ENCODE data around the gene ZC3H12A.

ZC3H12A gene

DNA sequence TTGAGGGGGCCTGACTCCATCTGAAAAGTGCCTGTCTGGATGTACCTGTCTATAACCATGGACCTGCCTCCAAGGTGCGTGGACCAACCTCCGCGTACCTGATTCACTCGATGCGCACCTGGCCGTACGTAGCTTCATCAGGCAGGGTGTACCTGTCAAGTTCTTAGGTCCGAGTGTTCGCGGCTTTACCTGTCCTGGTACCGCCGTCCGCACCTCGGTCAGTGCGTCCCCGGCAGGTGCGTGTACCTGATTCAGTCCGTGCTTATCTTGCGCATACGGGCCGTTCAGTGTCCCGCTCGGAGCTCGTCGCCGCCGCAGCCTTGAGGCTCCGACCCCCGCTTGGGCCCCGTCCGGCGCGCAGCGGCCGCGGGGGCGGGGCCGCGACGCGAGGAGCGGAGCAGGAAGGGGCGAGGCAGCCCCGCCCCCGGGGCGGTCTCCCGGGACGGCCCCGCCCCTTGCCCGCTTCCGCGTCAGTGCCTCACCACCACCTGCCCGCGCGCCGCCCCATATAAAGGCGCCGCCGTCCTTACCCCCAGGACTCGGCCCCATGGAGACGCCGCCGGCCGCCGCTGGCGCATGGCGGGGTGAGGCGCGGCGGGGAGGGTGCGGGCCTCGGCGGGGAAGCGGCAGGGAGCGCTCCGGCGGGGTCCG is at the start of gene ZC3H12A:
TSS of gene ZC3H12A (plus strand) at position 535 of the 651 bp plus-strand sequence. CDS start 917 bp downstream, outside the sequence.
- peak; percentile 98 for DNase-seq (ENCODE audit: low spot score)

DNA sequence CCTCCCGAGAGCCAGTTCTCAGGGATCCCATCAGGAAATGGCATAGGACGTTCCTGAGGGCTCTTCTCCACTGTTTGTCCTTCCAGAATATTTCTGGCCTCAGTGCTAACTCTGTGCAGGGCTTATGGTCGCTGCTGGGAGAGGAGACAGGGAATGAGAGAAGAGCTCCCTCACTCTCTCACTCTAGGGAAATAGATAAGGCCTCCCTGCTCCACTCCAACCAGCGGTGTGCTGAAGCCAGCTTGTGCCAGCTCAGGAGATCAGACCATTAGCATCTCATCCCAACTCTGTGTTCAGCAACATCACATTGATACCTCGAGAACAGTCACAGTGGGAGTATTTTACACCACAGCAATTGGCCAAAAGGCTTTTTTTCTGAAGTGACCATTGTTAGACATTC is 49.2 kb upstream of the ZC3H12A start:
- DNase-seq (ENCODE audit: low spot score): no peak

DNA sequence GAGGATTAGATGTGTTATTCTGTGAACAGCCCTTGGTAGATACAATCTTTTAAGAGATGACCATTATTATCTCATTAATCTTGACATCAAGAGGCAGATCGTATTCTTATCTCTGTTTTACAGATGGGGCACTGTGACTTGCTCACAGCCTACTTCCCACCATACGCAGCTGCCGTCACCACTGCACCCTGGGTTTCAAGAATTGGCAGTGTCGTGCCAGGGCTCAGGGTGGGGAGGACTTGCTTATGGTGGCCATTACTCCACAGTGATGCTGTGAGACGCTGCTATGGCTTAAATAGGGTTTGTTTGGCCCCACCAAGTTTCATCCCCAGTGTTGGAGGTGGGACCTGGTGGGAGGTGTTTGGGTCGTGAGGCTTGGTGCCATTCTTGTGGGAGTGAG is 45.4 kb upstream of the ZC3H12A start:
- DNase-seq (ENCODE audit: low spot score): no peak

DNA sequence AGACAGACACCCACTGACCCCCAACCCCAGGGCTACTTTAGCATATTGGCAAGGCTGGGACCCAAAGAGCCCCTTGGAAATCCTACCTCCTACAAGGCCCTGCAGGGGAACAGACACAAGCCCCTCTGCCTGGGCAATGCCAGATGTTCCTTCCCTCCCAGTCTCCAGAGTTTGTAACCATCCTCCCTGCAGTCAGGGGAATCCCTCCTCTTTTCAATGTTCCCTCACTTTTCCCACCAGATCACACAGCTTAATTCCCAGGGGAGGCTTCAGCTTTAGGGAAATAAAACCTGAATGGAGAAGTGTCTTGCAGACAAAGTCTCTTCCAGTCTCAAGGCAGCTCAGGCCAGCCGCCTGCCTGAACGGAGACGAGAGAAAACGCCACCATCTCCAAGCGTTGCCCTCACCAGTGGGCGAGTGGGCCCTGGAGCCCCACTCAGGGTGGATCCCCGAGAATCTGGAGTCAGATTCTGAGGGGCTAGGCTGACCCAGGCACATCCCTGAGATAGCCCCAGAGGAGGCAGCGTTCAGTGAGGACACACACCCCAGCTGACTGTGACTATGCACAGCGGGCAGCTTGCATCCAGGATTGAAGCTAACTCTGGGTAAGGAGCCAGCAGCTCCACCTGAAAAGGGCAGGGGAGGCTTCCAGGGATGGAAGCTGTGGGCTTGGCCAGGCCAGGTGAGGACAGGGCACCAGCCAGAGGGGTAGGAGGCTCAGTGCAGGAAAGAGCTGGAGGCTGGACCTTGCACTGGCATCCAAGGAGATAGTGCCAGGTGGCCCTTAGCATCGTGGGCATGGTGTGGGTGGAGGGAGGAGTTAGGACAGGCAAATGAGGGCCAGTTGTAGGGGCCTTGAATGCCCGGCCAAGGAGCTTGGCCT is 44.0 kb upstream of the ZC3H12A start:
- DNase-seq (ENCODE audit: low spot score): no peak

DNA sequence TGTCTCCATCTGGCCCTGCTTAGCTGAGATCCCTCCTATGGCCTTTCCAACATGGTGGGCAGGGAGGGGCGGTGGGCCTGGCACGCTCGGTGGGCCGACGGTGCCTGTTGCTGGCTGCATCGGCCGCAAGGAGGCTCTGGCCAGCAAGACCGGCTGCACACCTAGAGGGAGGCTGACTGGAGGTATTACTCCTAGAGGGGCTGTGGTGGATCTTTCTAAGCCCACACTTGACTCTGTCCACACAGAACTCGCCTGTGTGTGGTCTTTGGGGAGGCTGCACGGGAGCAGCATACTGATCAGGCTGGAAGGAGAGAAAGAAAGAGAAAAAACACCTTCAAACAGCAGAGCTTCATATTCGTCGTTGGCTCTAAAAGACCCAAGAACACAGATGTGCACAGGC is 41.7 kb upstream of the ZC3H12A start:
- no peak for DNase-seq (ENCODE audit: low spot score)

DNA sequence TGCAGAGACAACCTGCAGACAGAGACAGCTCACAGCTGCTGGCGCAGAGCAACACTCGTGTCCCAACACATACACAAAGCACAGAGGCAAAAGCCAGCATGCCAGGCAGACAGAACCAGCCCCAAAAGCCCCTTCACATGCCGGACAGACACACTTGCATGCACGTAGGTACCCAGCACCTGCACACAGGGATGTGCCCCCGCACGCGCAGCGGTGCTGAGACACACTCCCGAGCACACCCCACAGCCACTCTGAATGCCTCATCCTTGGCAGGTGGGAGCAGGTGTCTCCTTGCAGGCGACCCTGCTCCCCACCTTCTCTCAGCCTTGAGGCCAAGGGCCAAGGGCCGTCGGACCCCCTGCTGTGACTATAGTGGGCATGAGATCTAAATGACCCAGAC is 41.2 kb upstream of the ZC3H12A start:
- no peak for DNase-seq (ENCODE audit: low spot score)

DNA sequence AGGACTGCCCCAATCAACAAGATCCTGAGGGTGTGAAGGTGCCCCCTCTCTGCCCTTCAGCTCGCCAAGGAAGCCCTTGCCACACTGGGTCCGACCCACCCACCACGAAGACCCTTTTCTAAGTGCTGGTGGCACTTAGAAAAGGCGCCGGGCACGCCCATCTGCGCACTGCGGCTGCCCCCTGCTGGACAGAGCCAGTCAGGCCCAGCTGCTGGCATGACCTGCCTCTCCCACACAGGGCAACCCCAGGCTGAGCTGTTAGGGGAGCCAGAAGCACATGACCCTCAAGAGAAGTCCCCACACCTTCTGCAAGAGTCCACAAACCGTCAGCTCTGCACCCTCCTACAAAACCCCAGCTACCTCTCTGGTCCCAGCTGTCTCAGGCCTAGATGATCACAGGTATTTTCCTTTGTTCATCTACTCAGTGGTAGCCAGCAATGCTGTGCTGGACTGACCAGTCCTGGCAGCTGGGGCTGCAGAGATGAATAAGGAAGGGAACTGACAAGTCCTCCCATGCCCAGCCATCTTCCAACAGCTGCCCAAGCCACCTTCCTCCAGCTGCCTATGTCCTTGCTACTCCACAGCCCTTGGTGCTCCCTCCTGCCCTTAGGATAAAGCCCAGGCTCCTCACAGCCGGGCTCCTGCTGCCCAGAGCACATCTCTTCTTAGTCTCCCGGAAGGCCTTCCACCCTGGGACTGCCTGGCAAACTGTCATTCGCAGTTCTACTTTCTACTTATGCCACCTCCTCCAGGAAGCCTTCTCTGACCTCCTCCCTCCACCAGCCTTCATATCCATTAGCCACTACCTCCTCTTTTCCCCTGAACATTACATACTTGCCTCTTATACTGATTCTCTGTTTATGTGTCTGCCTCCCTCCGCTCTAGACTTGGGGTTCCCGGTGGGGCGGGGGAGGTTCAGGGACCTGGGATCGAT is 39.8 kb upstream of the ZC3H12A start:
- peak; percentile 89 for DNase-seq (ENCODE audit: low spot score)

DNA sequence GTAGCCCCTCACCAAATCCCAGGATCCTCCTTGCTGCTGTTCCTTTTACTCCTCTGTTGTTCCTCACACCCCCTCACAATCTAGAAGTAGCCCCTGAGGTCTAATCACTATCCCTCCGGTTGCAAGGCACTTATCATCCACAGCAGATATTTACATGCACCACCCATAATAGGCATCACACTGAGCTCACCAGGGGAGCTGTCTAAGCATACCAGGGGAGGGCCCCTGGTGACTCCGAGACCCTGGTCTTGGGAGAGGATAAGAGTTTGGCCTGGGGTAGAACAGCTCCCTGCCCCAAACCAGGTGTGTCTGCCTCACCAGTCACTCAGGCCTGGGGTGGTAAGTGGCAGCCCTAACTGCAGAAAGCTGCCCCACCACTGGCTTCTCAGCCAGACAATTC is 37.3 kb upstream of the ZC3H12A start:
- DNase-seq (ENCODE audit: low spot score): no peak

DNA sequence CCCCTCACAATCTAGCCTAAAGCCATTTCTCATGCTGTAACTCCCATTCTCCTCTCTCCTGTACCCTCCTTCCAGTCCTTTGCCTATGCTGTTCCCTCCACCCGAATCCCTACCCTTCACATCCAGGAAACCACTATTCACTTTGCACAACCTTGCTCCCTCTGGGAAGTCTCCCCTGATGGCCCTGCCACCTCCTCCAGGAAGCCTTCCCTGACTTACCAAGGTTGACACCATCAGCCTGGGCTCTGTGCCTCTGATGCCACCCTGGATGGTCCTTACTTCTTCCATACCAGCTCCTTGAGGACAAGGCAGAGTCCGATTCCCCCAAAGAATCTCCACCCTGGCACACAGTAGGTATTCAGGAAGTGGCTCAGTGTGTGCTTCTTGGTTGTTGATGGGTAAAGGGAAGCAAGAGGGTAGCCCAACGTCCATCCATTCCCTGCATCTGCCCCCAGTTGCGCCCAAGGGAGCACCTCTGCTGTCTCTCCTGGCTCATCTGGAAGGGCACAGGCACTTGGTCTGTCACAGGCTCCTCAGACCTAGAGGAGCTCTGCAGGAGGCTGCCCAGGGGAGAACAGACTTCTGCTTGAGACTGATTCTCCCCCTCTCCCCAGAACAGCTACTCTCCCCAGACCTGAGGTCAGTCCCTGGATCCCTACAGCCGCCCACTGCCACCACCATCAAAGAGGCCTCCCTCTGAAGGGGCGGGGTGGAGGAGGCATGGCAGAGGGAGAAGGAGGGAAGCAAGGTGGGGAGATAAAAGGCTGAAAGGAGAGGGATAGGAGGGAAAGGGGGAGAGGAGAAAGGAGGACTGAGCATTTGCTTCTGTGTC is 36.1 kb upstream of the ZC3H12A start:
- no peak for DNase-seq (ENCODE audit: low spot score)

DNA sequence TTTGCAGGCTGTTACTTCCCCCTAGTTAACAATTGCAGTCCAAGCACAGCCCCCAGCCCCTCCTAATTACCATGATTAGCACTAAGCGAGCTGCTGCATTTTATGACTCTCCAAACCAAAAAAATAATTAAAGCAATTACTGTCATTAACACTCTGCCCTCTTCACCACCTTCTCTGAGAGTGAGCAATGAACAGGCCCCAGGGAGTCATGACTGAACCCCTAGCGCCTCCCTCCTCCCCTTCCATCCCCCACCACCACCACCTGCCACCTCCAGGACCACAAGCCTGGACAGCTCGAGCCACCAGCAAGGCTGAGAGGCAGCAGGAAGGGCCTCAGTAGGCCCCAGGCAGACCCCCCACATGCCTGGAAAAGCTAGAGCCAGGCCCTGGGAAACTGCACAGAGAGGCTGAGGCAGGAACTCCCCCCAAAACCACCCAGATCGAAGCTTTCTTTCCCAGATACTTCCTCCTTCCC is 35.5 kb upstream of the ZC3H12A start:
- DNase-seq (ENCODE audit: low spot score): no peak

DNA sequence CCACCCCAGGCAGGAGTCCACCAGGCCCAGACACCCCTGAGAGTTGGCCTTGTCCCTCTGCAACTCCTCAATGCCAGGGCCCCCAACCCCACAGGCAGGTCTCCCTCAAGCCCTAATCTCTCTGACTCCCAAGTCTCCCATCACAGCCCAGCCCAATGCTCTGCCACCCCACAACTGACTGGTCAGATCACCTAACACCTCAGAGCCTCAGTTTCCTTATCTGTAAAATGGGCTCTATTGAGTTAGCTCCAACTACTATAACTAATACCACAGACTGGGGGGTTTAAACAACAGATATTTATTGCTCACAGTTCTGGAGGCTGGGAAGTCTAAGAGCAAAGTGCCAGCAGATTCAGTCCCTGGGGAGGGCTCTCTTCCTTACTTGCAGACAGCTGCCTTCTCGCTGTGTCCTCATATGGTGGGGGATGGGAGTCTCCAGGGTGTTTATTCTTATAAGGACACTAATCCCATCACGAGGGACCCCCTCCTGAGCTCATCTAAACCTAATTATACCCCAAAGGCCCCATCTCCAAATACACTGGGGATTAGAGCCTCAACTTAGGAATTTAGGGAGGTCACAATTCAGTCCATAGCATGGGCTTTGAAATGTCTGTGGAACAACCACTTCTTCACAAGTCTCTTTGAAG is 34.9 kb upstream of the ZC3H12A start:
- DNase-seq (ENCODE audit: low spot score): no peak

DNA sequence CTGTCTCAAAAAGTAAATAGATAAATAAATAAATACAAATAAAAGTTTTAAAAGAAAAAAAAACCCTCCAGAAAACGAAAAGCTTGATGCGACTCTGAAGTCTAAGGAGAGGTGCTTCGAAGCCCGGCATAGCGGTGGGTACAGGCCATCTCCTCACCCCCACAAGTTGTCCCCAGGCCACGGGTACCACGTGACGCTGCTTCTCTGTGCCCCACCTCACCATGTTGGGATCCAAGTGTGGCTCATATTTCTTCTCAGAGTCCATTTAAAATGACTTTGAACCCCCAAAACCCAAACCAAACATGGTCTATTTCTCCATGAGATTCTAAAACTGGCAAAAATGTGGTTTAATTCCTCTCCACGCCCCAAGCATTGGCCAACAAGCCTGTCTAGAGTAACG is 32.9 kb upstream of the ZC3H12A start:
- no peak for DNase-seq (ENCODE audit: low spot score)

DNA sequence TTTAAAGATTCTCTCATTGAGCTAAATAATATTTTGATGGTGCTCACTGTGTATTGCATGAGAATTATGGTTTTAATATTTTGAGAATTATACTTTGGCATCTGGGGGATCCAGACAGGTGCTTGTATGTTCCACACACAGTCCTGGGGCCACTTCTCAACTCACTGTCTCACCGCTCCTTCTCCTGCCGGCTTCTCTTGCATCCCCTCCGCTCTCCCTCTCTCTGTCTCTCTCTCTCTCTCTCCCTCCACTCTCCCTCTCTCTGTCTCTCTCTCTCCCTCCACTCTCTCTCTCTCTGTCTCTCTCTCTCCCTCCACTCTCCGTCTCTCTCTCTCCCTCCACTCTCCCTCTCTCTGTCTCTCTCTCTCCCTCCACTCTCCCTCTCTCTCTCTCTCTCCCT is 32.2 kb upstream of the ZC3H12A start:
- no peak for DNase-seq (ENCODE audit: low spot score)

DNA sequence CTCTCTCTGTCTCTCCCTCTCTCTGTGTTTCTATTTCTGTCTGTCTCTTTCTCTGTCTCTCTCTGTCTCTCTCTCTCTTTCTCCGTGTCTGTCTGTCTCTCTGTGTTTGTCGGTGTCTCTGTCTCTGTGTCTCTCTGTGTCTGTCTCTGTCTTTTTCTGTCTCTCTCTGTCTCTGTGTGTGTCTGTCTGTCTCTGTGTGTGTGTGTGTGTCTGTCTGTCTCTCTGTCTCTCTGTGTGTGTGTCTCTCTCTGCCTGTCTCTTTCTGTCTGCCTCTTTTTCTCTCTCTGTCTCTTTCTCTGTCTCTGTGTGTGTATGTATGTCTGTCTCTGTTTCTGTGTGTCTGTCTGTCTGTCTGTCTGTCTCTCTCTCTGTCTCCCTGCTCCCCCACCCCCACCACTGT is 31.7 kb upstream of the ZC3H12A start:
- no peak for DNase-seq (ENCODE audit: low spot score)

DNA sequence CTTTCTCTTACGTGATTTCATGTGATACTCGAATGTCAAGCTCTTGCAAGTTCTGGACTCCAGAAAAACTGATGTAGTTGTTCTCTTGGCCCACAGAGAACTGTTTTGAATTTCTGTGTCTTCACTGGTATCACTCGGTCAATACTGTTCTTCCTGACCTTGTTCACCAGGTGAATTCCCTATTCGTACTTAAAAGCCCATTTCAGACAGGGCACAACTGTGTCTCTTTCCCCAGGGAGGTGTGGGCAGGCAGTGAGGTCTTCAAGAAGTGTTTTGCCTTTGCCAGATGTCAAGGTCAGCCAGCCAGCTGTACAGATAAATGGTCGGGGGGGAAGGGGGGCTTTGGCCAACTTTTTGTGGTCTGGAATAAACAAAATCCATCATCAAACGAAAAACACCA is 27.5 kb upstream of the ZC3H12A start:
- no peak for DNase-seq (ENCODE audit: low spot score)

DNA sequence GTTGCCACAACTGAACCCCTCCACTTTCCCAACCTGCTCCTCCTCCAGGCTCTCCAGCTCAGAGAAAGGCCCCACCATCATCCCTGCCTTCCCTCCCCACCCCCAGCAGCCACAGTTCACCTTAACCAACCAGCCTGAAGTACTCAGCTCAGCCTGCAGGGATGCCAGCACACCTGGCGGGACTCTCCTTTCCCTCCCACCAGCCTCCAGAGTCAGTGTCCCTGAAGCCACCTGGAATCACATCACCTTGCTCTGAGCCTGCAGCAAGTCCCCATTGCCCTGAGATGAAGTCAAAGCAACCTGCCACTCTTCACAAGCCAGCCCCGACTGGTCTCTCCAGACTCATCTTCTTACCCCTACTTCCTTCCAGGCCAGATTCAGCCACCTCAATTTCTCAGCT is 26.2 kb upstream of the ZC3H12A start:
- no peak for DNase-seq (ENCODE audit: low spot score)

DNA sequence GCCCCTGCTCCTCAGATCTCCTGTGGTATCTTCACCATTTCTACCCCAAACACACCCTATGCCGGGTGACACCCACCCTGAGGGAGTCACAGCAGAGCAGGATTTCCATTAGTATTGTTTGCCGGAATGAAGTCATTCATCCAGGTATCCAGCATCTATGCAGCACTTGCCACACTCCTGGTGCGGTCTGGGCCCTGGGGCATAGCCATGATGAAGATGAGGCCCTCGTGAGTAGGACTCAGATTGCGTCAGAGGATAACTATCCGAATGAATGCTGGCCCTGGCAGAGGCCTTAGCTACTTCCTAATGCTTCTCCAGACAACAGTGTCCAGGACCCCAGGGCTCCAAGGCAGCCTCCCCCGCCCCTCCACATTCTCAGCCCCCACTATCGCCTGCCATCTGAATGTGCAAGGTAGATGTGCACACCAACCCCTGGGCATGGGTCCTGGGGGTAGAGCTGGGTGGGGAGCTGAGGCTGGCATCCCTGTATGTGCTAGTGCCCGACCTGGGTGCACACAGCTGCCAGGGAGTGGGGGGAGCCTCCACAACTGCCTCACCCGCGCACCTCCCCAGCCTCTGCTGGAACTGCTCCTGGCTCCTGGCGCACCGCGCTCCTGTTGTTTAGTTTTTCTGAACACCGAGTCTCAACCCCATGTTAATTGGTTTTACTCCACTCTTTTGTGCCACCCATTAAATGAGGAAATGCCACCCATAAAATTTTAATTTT is 25.5 kb upstream of the ZC3H12A start:
- no peak for DNase-seq (ENCODE audit: low spot score)

DNA sequence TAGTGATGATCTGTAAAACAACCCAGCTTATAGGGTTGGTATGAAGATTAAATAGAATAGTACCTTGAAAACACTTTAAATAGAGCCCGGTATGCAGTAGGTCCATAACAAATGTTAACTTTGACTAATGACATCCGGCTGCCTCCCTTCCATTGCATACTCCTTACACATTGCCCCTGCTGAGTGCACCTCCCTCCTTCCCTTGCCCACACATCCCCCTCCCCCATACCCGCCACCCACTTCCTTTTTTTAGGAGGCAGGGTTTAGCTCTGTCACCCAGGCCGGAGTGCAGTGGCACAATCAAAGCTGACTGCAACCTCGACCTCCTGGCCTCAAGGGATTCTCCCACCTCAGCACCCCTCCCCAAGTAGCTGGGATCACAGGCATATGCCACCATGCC is 24.4 kb upstream of the ZC3H12A start:
- no peak for DNase-seq (ENCODE audit: low spot score)

DNA sequence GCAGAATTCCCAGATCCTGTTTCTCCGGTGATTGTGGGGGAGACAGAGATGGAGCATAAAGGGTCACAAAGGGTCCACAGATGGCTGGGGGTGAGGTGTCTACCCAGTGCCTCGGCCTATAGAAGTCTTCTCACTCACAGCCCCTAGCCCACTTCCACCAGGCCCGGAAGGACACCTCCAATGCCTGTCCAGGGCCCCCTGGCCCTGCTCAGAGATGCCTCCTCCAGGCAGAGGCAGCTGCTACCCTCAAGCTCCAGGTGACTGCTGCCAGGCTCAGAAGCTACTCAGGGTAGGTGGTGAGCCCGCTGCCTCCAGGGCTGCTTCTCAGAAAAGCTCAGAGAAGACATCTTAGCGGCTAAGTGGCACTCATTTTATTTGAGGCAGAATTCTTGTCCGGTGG is 22.0 kb upstream of the ZC3H12A start:
- no peak for DNase-seq (ENCODE audit: low spot score)

DNA sequence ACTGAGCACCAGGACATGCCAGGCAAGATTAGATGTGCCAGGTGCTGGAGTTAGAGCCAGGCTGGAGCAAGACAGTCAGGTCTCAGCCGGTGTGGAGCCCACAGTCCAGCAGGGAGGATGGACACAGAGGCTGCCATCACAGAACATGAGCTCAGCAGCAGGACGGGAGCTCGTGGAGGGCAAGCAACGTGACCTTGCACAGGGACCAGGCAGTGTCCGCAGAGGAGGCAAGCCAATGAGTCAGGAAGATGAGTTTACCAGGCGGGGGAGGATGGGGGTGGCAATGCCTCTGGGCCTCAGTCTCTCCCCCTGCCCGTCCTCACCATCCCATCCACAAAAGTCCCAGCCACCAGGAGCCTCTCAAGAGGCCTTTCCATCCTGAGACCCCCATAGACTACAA is 20.7 kb upstream of the ZC3H12A start:
- no peak for DNase-seq (ENCODE audit: low spot score)
